ENCODE measurements around the gene VTN.
"Not testable (repeated sequence)": the region's sequence is repeated elsewhere in the genome, so short reads cannot be mapped to it uniquely, and the experiment has no call there.

The VTN gene

DNA sequence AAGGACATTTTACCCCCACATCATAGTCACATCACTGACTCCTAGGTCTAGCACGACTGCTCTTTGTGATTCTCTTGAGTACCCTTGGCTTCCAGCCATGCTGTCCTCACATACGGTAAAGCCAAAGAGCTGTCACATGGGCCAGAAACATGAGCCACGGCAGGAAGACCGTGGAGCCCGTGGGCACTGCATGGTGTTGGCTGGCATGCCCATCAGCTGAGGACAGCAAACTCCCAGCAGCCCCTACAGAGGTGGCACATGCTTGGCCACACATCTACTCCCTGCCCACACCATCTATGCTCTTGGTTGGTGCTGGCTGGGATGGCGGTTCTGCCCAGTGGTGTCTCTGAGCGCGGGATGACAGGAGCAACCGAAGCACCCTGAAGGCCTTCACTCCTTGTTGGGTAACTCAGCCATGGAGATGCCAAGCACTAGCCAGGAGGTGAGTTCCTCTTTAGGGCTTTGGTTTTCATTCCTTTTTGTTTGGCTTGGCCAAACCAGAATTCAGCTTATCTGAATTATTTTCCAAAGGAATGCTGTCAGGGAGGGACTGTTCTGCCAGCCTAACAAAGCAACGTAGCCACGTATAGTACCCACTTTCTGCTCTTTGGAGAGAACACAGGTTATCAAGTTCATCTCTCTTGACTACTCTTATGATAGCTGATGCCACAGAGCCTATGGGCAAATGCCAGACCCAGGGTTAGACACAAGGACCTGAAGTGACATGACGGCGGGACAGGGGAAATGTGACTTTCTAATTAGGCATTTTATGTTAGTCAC, 24.5 kb downstream of the VTN start:
- peaks cover 4% of the 10 kb centered on the region for H3K4me1 Mint-ChIP-seq (ENCODE audit: low read depth)
- no peaks in the 10 kb centered on the region for H3K36me3 Mint-ChIP-seq
- no peaks in the 10 kb centered on the region for H3K27me3 Mint-ChIP-seq
- H3K27ac Mint-ChIP-seq = no peak overlapping the region
- H3K9me3 Mint-ChIP-seq (ENCODE audit: low read depth) = no peaks in the 10 kb centered on the region
- no peak overlapping the region for H3K4me3 Mint-ChIP-seq

DNA sequence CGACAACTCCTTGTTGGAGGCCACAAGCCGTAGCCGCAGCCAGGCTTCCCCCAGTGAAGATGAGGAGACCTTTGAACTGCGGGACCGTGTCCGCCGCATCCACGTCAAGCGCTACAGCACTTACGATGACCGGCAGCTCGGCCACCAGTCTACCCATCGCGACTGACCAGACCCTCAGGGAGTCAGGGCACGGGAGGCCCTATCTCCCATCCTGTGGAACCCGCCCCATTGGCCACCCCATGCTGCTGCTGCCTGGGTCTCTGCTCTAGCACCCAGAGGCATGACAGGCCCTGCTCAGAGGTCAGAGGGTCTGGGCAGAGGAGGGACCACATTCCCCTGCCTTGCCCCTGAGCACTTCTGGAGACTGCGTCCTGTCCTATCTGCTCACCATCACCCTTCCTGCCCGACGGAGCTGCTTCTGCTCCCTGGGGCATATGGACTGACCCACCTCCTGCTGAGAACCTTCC, 25.6 kb downstream of the VTN start:
- Mint-ChIP-seq H3K4me1 (ENCODE audit: low read depth) (peaks cover 5% of the 10 kb centered on the region), H3K9me3 (ENCODE audit: low read depth) (no peaks in the 10 kb centered on the region), H3K4me3 (no peak overlapping the region), H3K27ac (peak overlapping the region; percentile 72), H3K36me3 (no peaks in the 10 kb centered on the region), H3K27me3 (no peaks in the 10 kb centered on the region)

- Mint-ChIP-seq H3K4me3 (no peak overlapping the region), H3K27me3 (no peaks in the 10 kb centered on the region), H3K4me1 (ENCODE audit: low read depth) (peaks cover 8% of the 10 kb centered on the region), H3K36me3 (no peaks in the 10 kb centered on the region), H3K9me3 (ENCODE audit: low read depth) (no peaks in the 10 kb centered on the region), H3K27ac (peak overlapping the region; percentile 72)
These were observed 26.1 kb downstream of the VTN start for GRCh38 chr17:28344011-28344410.

DNA sequence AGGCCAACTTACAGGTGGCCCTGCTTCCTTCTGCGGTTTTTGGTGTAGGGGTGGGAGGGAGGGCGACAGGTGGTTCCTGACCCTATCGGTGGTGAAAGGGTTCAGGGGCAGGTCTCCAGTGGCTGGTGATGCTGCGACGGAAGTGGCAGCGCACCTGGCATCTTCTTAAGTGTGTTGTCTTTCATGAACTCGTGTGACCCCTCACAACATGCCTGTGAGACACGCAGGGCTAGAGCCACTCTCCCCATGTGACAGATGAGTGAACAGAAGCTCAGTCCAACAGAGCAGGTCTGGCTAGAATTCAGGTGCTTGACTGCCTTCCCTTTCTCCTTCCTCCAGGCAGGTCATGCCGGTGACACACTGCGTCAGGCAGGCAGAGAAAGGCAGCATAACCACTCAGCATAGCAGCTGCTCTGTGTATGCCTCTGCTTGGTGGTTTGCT, 26.6 kb downstream of the VTN start:
- no peak overlapping the region for H3K4me3 Mint-ChIP-seq
- H3K27me3 Mint-ChIP-seq = no peaks in the 10 kb centered on the region
- no peaks in the 10 kb centered on the region for H3K36me3 Mint-ChIP-seq
- H3K27ac Mint-ChIP-seq = peak overlapping the region; percentile 34
- H3K4me1 Mint-ChIP-seq (ENCODE audit: low read depth) = peaks cover 10% of the 10 kb centered on the region
- no peaks in the 10 kb centered on the region for H3K9me3 Mint-ChIP-seq (ENCODE audit: low read depth)

DNA sequence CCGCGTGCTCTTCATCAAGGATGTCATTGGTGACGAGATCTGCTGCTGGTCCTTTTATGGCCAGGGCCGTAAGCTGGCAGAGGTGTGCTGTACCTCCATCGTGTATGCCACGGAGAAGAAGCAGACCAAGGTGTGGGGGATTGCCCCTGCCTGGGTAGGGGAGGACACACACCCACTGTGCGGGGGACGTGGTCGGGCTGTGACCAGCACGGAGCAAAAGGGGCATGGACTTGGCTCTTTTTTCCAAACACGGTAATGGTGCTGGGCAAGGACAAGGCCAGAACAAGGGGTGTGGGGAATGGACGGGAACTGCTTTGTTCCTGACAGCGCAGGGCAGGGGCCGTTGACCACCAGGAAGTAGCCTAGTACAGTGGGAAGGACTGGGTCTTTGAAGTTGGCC, 27.8 kb downstream of the VTN start:
- no peak overlapping the region for H3K4me3 Mint-ChIP-seq
- peaks cover 19% of the 10 kb centered on the region for H3K4me1 Mint-ChIP-seq (ENCODE audit: low read depth)
- no peaks in the 10 kb centered on the region for H3K9me3 Mint-ChIP-seq (ENCODE audit: low read depth)
- H3K27ac Mint-ChIP-seq = no peak overlapping the region
- no peaks in the 10 kb centered on the region for H3K36me3 Mint-ChIP-seq
- no peaks in the 10 kb centered on the region for H3K27me3 Mint-ChIP-seq

- Mint-ChIP-seq H3K27me3 (no peaks in the 10 kb centered on the region), H3K4me1 (ENCODE audit: low read depth) (peaks cover 27% of the 10 kb centered on the region), H3K27ac (no peak overlapping the region), H3K4me3 (no peak overlapping the region), H3K36me3 (peaks cover 2% of the 10 kb centered on the region), H3K9me3 (ENCODE audit: low read depth) (no peaks in the 10 kb centered on the region)
These were observed 28.6 kb downstream of the VTN start for GRCh38 chr17:28341516-28341915.

DNA sequence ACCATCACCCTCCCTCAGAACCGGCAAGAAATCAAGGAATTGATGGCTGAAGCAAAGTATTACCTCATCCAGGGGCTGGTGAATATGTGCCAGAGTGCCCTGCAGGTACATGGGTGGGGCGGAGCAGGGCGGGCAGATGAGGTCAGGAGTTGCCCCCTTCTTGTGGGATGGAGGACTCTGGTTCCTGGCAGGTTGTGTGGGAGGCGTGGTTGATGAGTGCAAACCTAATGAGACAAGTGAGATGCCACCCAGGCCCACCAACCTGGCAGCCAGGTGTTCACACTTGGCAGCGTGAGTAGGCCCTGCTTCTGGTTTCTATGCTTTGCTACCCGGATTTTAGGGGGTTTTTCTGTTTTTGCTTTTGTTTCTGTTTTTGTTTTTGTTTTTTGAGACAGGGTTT, 29.7 kb downstream of the VTN start:
- Mint-ChIP-seq H3K27ac (no peak overlapping the region), H3K9me3 (ENCODE audit: low read depth) (no peaks in the 10 kb centered on the region), H3K36me3 (peaks cover 2% of the 10 kb centered on the region), H3K4me3 (no peak overlapping the region), H3K27me3 (no peaks in the 10 kb centered on the region), H3K4me1 (ENCODE audit: low read depth) (peaks cover 33% of the 10 kb centered on the region)

DNA sequence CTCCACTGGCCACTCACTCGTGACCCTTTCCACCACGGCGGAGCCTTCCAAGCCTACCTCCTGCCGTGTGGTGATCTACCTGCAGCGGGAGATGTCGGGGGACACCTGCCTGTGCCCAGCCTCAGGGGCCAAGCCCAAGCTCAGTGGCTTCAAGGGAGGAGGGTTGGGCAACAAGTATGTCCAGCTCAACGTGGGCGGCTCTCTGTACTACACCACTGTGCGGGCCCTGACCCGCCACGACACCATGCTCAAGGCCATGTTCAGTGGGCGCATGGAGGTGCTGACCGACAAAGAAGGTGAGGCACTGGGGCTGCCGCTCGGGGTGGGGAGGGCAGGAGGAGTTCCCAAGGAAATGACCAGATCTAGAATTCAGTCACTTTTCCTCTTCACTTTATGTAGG, 30.7 kb downstream of the VTN start:
- Mint-ChIP-seq H3K9me3 (ENCODE audit: low read depth) (no peaks in the 10 kb centered on the region), H3K27ac (no peak overlapping the region), H3K4me3 (no peak overlapping the region), H3K36me3 (peaks cover 2% of the 10 kb centered on the region), H3K4me1 (ENCODE audit: low read depth) (peaks cover 39% of the 10 kb centered on the region), H3K27me3 (no peaks in the 10 kb centered on the region)

DNA sequence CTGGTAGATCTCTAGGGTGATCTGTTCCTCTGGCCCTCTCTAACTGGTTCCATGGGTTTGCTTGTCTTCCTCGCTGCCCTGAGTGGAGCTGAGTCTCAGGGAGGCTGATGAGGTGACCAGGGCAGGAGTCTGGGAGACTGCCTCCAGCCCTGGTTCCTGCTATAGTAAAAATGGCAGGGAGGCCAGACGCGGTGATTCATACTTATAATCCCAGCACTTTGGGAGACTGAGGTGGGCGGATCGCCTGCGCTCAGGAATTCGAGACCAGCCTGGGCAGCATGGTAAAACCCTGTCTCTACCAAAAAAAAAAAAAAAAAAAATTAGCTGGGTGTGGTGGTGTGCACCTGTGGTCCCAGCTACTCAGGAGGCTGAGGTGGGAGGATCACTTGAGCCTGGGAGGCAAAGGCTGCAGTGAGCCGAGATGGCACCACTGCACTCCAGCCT, 31.3 kb downstream of the VTN start:
- H3K27ac Mint-ChIP-seq; H3K9me3 Mint-ChIP-seq (ENCODE audit: low read depth); H3K4me3 Mint-ChIP-seq; H3K27me3 Mint-ChIP-seq; H3K36me3 Mint-ChIP-seq: not testable (repeated sequence)
- peaks cover 45% of the 10 kb centered on the region for H3K4me1 Mint-ChIP-seq (ENCODE audit: low read depth)

- Mint-ChIP-seq H3K4me3 (no peak overlapping the region), H3K9me3 (ENCODE audit: low read depth) (no peaks in the 10 kb centered on the region), H3K27ac (no peak overlapping the region), H3K4me1 (ENCODE audit: low read depth) (peaks cover 48% of the 10 kb centered on the region), H3K27me3 (no peaks in the 10 kb centered on the region), H3K36me3 (peaks cover 2% of the 10 kb centered on the region)
These were observed 31.9 kb downstream of the VTN start for GRCh38 chr17:28338056-28338768.

DNA sequence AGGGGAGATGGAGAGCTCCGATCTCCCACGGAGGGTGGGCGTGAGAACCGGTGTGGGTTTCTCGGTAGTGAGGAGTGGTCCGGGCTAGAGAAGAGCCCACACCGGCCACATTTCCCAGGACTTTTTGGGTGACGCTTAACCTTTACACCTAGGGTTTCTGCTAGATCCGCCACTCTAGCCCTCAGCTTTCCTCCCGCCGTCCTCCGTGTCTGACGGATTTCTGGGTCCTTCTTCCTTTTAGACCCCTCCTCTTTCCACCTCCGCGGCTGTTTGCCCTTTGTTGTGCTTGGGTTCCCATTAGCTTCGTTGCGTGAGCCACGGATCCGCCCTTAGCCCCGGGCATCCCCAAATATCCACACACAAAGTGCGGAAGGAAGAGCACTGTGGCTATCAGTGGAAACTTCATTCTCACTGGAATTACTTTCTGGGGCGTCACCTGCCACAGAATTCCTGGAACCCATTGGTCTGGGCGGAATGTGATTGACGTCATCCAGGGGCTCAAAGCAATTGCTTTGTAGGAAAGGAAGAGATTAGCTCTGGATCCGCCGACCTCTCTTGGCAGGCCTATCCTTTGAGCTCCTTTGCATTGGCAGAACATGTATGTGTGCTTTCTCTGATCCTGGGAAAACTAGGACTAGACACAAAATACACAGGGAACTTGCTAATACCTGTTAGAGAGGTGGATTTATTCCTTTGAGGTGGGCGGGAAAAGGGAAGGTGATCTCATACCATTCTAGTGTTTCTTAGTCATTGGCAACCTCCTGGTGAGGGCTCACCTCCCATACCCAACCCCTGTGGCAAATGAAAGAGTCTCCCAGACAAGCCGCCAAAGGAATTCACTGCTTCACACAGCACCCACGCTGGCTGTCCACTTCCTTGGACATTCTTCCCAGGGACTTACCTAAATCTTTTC, 33.9 kb downstream of the VTN start:
- Mint-ChIP-seq H3K4me3 (peak overlapping the region; percentile 96), H3K27me3 (no peaks in the 10 kb centered on the region), H3K36me3 (peaks cover 2% of the 10 kb centered on the region), H3K9me3 (ENCODE audit: low read depth) (no peaks in the 10 kb centered on the region), H3K4me1 (ENCODE audit: low read depth) (peaks cover 54% of the 10 kb centered on the region), H3K27ac (peak overlapping the region; percentile 76)

- peak within 1 kb of the TSS; percentile 96 for H3K4me3 Mint-ChIP-seq
These were observed 34.7 kb downstream of the VTN start, which contains the start of the genes IFT20 and TNFAIP1 for GRCh38 chr17:28335201-28335958. Gene IFT20, minus strand, starts transcription at chr17:28335472. Its CDS starts 3,487 bp downstream, at chr17:28331985. Gene TNFAIP1, plus strand, starts transcription at chr17:28335761. Its CDS starts 3,761 bp downstream, at chr17:28339522.

GRCh38 chr17:28334666-28335200, 35.4 kb downstream of the VTN start:
- Mint-ChIP-seq H3K9me3 (ENCODE audit: low read depth) (no peaks in the 10 kb centered on the region), H3K36me3 (peaks cover 2% of the 10 kb centered on the region), H3K27me3 (no peaks in the 10 kb centered on the region), H3K4me3 (peak overlapping the region; percentile 96), H3K27ac (peak overlapping the region; percentile 79), H3K4me1 (ENCODE audit: low read depth) (peaks cover 54% of the 10 kb centered on the region)

More at GRCh38 chr17:28335201-28335958, 34.7 kb downstream of the VTN start, which contains the start of the genes IFT20 and TNFAIP1:
- Mint-ChIP-seq H3K27ac (peak within 1 kb of the TSS; percentile 79), H3K9me3 (ENCODE audit: low read depth) (no peaks in the 10 kb centered on the region), H3K36me3 (peaks cover 2% of the 10 kb centered on the region), H3K4me1 (ENCODE audit: low read depth) (peaks cover 54% of the 10 kb centered on the region), H3K27me3 (no peaks in the 10 kb centered on the region)

DNA sequence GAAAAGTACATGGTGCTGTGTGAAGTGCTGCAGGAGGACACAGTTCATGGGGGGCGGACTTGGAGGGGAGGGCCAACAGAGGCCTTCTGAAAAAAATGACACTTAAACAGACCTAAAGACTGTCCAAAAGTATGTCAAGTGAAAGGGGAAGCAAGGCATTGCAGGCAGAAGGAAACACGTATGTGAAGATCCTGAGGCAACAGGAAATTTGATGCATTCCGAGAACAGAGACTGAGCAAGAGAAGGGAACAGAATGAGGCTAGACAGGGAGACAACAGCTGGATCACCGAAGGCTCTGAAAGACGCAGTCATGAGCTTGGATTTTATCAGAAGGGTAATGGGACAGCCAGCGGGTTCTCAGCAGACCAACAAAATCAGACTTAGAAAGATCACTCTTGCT, 35.9 kb downstream of the VTN start:
- H3K27me3 Mint-ChIP-seq = no peaks in the 10 kb centered on the region
- H3K9me3 Mint-ChIP-seq (ENCODE audit: low read depth) = no peaks in the 10 kb centered on the region
- peaks cover 2% of the 10 kb centered on the region for H3K36me3 Mint-ChIP-seq
- peak overlapping the region; percentile 96 for H3K4me3 Mint-ChIP-seq
- H3K27ac Mint-ChIP-seq = peak overlapping the region; percentile 79
- H3K4me1 Mint-ChIP-seq (ENCODE audit: low read depth) = peaks cover 50% of the 10 kb centered on the region
